K562 (cell line): ENCODE measurements around the gene CCDC27. TPM values are rescaled to one million over a fixed set of nuclear protein-coding genes. Genes with fewer than 3 reads are reported as not detected.

Experiments used
- ATAC-seq: fragments of 200-7000 bp; cut with Tn5 transposase; 3 replicates; pipeline ENCODE4 v1.9.1; 2020; ENCODE audit warnings: moderate library complexity
- BruUV-seq: library from RNA; stranded (reverse); fragments of 400-500 nt; replicated peaks from 2 replicates; lab custom pipeline; 2021; lab: Mats Ljungman, UMichigan
- CTCF ChIA-PET: fragments of 300-600 bp; formaldehyde crosslinking; extraction: SDS; loops from one replicate; lab custom pipeline; 2021; ENCODE audit warnings: low intra/inter-chr PET ratio; lab: Yijun Ruan, JAX
- POLR2A ChIA-PET: fragments of 300-600, 350-650 bp; sonication (Branson Sonifier 250); formaldehyde crosslinking; extraction: SDS; loops from one replicate; lab custom pipeline; 2021; ENCODE audit warnings: antibody characterized with exemption, inconsistent platforms; lab: Yijun Ruan, JAX
- DNase-seq, 4 experiments: peaks; one replicate each; pipeline versions ENCODE4 v3.0.0 to v3.0.0-alpha.2; 2011 to 2018; ENCODE audit warnings: low spot score in 3 of 4, mixed read lengths in 3 of 4; ENCODE audit errors: extremely low read depth in 1 of 4
- FAIRE-seq: peaks from 2 replicates; lab custom pipeline; 2011; peaks lifted over from hg19 to GRCh38; lab: Jason Lieb, UNC
- H2AFZ ChIP-seq: 2 replicates; pipeline ENCODE4 v1.6.0; 2011; ENCODE audit warnings: low read depth, low read length, control low read depth, inconsistent platforms
- H3K27ac ChIP-seq: fragments of 200-600 bp; 3 replicates; pipeline ENCODE4 v1.8.0; 2011; ENCODE audit warnings: low read depth, mild to moderate bottlenecking, control low read depth, inconsistent platforms, low read length, moderate library complexity, mixed read lengths; ENCODE audit errors: extremely low read depth
- H3K27me3 ChIP-seq, 2 experiments: fragments of 300-600 bp in 1 of 2; 2 replicates in 1 of 2; 3 replicates in 1 of 2; pipeline versions ENCODE4 v1.6.0 to v1.8.0; 2011; ENCODE audit warnings: inconsistent platforms in 2 of 2, low read length in 2 of 2, mild to moderate bottlenecking in 1 of 2, mixed read lengths in 1 of 2, moderate library complexity in 1 of 2; ENCODE audit not compliant: control insufficient read depth in 2 of 2, insufficient read depth in 2 of 2
- H3K36me3 ChIP-seq: fragments of 300-600 bp; 3 replicates; pipeline ENCODE4 v1.8.0; 2011; ENCODE audit warnings: mild to moderate bottlenecking, low read length, inconsistent platforms; ENCODE audit not compliant: control insufficient read depth, insufficient read depth
- H3K4me1 ChIP-seq, 2 experiments: fragments of 200-600 bp in 1 of 2; replicated peaks in 1 of 2; 2 replicates in 1 of 2; 3 replicates in 1 of 2; pipeline versions ENCODE4 v1.5.1 to v1.8.0; 2011; ENCODE audit warnings: inconsistent platforms in 2 of 2, low read length in 2 of 2, mild to moderate bottlenecking in 1 of 2, mixed read lengths in 1 of 2, moderate library complexity in 1 of 2; ENCODE audit not compliant: control insufficient read depth in 2 of 2, insufficient read depth in 2 of 2
- H3K4me2 ChIP-seq: 2 replicates; pipeline ENCODE4 v1.6.1; 2011; ENCODE audit warnings: low read length, control low read depth, inconsistent platforms, mixed read lengths; ENCODE audit not compliant: insufficient read depth
- H3K4me3 ChIP-seq: fragments of 200-600 bp; sonication (generic), shearing (Covaris generic); 2 replicates; pipeline ENCODE4 v1.5.1; 2016; ENCODE audit warnings: control low read depth, inconsistent platforms
- H3K79me2 ChIP-seq: fragments of 200-600 bp; 3 replicates; pipeline ENCODE4 v1.8.0; 2011; ENCODE audit warnings: low read length, inconsistent platforms; ENCODE audit not compliant: control insufficient read depth, insufficient read depth
- H3K9ac ChIP-seq, 2 experiments: 2 replicates each; pipeline versions ENCODE4 v1.6.0 to v1.6.1; 2011; ENCODE audit warnings: low read depth in 2 of 2, low read length in 2 of 2, control low read depth in 1 of 2, inconsistent platforms in 1 of 2, mild to moderate bottlenecking in 1 of 2, mixed read lengths in 1 of 2; ENCODE audit not compliant: insufficient read depth in 1 of 2
- H3K9me1 ChIP-seq: one replicate; pipeline ENCODE4 v1.6.0; 2011; ENCODE audit warnings: inconsistent platforms, mild to moderate bottlenecking, low read length, moderate library complexity; ENCODE audit not compliant: control insufficient read depth, insufficient read depth
- H3K9me3 ChIP-seq: replicated peaks from 2 replicates; pipeline ENCODE4 v1.5.1; 2011; ENCODE audit warnings: low read depth, low read length, inconsistent platforms; ENCODE audit not compliant: control insufficient read depth, insufficient read depth
- H4K20me1 ChIP-seq: replicated peaks from 2 replicates; pipeline ENCODE4 v1.6.1; 2011; ENCODE audit warnings: low read length, inconsistent platforms, mixed read lengths; ENCODE audit not compliant: control insufficient read depth, insufficient read depth
- POLR2G ChIP-seq: fragments of 200-400 bp; formaldehyde crosslinking; IDR thresholded peaks from 2 replicates; pipeline ENCODE4 v1.6.1; 2017; ENCODE audit warnings: low read depth, mild to moderate bottlenecking, antibody characterized with exemption, low read length, moderate library complexity
- REST ChIP-seq, 2 experiments: fragments of 450-650 bp; formaldehyde crosslinking in 1 of 2; IDR thresholded peaks; 2 replicates each; pipeline versions ENCODE4 v1.4.0 to v1.6.1; 2014 to 2020; ENCODE audit warnings: mild to moderate bottlenecking in 2 of 2, borderline replicate concordance in 1 of 2, low read depth in 1 of 2
- UBTF ChIP-seq, 2 experiments: IDR thresholded peaks; 2 replicates each; pipeline ENCODE4 v1.6.1; 2012; ENCODE audit warnings: improper control_type of control experiment in 2 of 2, low read depth in 2 of 2, low read length in 2 of 2, borderline replicate concordance in 1 of 2
- XRCC4 ChIP-seq: IDR thresholded peaks from one replicate; pipeline ENCODE4 v1.6.1; 2011; ENCODE audit not compliant: insufficient read depth, insufficient read length; ENCODE audit errors: extremely low read depth
- ZNF717 ChIP-seq: fragments of 250-450 bp; sonication (Bioruptor Pico); IDR thresholded peaks from 2 replicates; pipeline ENCODE4 v1.5.0; 2021
- WGBS: fragments of 100-300 bp; shearing (Covaris generic); methylation state at CpG from one replicate; pipeline ENCODE4 v1.1.6; 2016; ENCODE audit warnings: low coverage, mixed read lengths; ENCODE audit not compliant: insufficient coverage; ENCODE audit errors: missing lambda C conversion rate; 5-methylcytosine and 5-hydroxymethylcytosine counted together
- in situ Hi-C: fragments of 300-500 bp; cut with MboI; formaldehyde crosslinking; loops from 4 replicates; pipeline ENCODE4 v1.15.0; 2018; ENCODE audit warnings: inconsistent platforms, mixed read lengths
- intact Hi-C: fragments of 100-400 bp; cut with micrococcal nuclease; formaldehyde crosslinking; loops from 2 replicates; pipeline ENCODE4 v1.14.2; 2022
- polyA plus RNA-seq, 8 experiments: library from polyadenylated mRNA; depleted of rRNA in 4 of 8; stranded (reverse) in 5 of 8; unstranded in 3 of 8; fragments of >200 nt; fragmentation: Nextera tagmentation in 2 of 8; fragmentation: Illumina TruSeq in 1 of 8; extraction: Ambion mirVana in 2 of 8; extraction: Trizol in 1 of 8; gene quantifications; 2 replicates each; pipeline versions ENCODE4 v1.2.1 to v1.2.3, GENCODE V29; 2011 to 2014; ENCODE audit warnings: inconsistent platforms in 1 of 8, missing spikeins in 1 of 8
- total RNA-seq, 7 experiments: library from RNA; depleted of rRNA in 6 of 7; stranded (reverse); fragments of >200 nt in 6 of 7; fragmentation: Illumina TruSeq in 2 of 7; extraction: Trizol in 2 of 7; gene quantifications; 2 replicates each; pipeline versions ENCODE4 v1.2.1 to v1.2.3, GENCODE V29; 2011 to 2021; ENCODE audit warnings: low replicate concordance in 1 of 7

The CCDC27 gene
- total and polyA plus RNA-seq, 9 of the 15 experiments (the other 6 are each of a cell fraction or from before 2014, with no cell fraction given) = 0.01 to 0.04 TPM; not detected in 7

- peaks cover 29 to 87% of the 10 kb centered on the region in 2 experiments; a peak in 4 of 5 replicates for H3K27me3 ChIP-seq
- FAIRE-seq = no peak
- in situ Hi-C loops = no loop called here
Observed at GRCh38 chr1:3714814-3715213, 37.4 kb upstream of the CCDC27 start.

More at GRCh38 chr1:3714814-3715213, 37.4 kb upstream of the CCDC27 start:
- no peak overlapping the region for H3K4me3 ChIP-seq
- H3K9me3 ChIP-seq = no peaks in the 10 kb centered on the region
- intact Hi-C loops = no loop called here
- no peaks in the 10 kb centered on the region for H3K36me3 ChIP-seq
- H2AFZ ChIP-seq = no peak overlapping the region
- H3K9me1 ChIP-seq = peaks cover 4% of the 10 kb centered on the region
- peak; percentile 33; the same call in 1 of the 2 replicates for TF ChIP-seq REST (IDR thresholded peaks at IDR 0.05; ENCODE audit: borderline replicate concordance)
- no peak for TF ChIP-seq REST (CRISPR knock-in tag; IDR thresholded peaks at IDR 0.05; ENCODE audit: low read depth)
- no peak for TF ChIP-seq ZNF717
- TF ChIP-seq XRCC4 = no peak
- 0 out of 2 replicates have a peak, but pooled peaks have one; percentile 11 for TF ChIP-seq POLR2G
- peak in 1 of 2 experiments; percentile 49; a peak in 1 of 4 replicates for TF ChIP-seq UBTF (IDR thresholded peaks at IDR 0.05; ENCODE audit: borderline replicate concordance in 1 of 2, low read depth in 2 of 2, low read length in 2 of 2)
- no peaks in the 10 kb centered on the region for H3K79me2 ChIP-seq
- peak overlapping the region in 1 of 2 experiments; percentile 52; a peak in 1 of 4 replicates for H3K9ac ChIP-seq
- 3% methylated on average over 10 of the region's 10 CpGs for WGBS
- DNase-seq (no peak), ATAC-seq (peak; percentile 5; the same call in 1 of the 3 replicates)
- CTCF ChIA-PET = no interaction called here
- H4K20me1 ChIP-seq = peaks cover 52% of the 10 kb centered on the region
- no TSS peak for BruUV-seq
- H3K4me1 ChIP-seq = peaks cover 0 to 50% of the 10 kb centered on the region in 2 experiments; a peak in 3 of 5 replicates
- no peak overlapping the region for H3K4me2 ChIP-seq
- H3K27ac ChIP-seq = no peak overlapping the region
- POLR2A ChIA-PET = interaction anchor here (0.6 to 1.3 kb wide), 5 partner anchors 10 to 185 kb away, joined by 3 to 6 read pairs (median 3); partner anchors contain the start of genes C1orf174 and WRAP73
